Kidney tubule cell (primary cell): ENCODE measurements around the gene ID4.
"Not testable (repeated sequence)": the region's sequence is repeated elsewhere in the genome, so short reads cannot be mapped to it uniquely, and the experiment has no call there.

ENCODE experiments used
- DNase-seq: peaks from one replicate; pipeline ENCODE4 v3.0.0-alpha.2; 2018; ENCODE audit warnings: low spot score

Gene ID4

DNA sequence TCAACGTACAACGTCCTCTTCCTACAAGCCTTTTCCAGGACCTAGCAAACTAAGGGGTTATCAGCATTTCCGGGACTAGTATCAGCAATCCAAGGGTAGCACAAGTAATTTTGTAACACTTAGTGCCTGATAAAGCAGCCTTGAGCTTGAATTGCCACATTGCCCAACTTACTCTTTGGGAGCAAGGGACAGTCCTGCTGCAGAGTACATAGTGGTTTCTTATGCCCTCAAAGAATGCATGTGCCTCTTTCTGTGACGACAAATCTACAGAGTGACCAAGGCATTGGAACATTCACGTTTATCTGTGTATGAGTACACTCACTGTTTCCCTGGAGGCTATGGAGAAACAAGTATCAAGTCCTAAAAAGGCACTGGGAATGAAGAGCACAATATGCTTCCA lies 3.2 kb upstream of the ID4 start:
- DNase-seq, result no peak

DNA sequence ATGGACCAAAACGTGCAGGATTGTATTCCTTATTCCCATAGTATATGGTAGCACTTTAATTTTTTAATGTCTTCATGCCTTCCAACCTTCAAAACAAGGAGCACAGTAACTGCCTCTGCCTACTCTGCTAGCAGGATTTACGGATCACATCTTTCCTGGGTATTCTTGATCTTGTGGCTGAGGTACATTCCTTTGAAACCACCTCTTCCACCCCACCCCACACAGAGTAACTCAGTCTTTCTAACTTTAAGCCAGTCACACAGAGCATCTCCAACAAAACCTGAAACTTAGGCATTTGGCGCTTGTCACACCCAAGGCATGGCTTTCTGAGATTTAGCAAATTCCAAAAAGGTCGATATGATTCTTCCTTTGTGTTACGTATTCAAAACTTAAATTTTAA lies 2.3 kb upstream of the ID4 start:
- peak; percentile 77 for DNase-seq

DNA sequence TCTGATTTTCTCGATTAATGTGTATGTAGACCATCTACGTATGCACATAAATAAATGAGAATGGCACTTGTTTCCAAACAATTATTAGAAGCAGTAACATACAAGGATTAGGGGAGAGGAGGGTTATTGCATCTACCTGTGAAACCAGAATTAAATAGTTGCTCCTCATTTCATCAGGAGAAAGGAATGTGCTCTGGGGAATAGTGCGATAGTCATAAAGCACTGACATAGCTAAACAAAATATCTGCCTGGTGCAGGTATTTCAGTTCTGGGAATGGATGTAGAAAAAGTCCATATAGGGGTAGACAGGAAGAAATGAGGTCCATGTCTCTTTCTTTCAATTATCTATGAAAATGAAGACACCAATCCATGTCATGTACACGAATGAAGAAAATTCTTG lies 1.6 kb upstream of the ID4 start:
- peak; percentile 59 for DNase-seq

DNA sequence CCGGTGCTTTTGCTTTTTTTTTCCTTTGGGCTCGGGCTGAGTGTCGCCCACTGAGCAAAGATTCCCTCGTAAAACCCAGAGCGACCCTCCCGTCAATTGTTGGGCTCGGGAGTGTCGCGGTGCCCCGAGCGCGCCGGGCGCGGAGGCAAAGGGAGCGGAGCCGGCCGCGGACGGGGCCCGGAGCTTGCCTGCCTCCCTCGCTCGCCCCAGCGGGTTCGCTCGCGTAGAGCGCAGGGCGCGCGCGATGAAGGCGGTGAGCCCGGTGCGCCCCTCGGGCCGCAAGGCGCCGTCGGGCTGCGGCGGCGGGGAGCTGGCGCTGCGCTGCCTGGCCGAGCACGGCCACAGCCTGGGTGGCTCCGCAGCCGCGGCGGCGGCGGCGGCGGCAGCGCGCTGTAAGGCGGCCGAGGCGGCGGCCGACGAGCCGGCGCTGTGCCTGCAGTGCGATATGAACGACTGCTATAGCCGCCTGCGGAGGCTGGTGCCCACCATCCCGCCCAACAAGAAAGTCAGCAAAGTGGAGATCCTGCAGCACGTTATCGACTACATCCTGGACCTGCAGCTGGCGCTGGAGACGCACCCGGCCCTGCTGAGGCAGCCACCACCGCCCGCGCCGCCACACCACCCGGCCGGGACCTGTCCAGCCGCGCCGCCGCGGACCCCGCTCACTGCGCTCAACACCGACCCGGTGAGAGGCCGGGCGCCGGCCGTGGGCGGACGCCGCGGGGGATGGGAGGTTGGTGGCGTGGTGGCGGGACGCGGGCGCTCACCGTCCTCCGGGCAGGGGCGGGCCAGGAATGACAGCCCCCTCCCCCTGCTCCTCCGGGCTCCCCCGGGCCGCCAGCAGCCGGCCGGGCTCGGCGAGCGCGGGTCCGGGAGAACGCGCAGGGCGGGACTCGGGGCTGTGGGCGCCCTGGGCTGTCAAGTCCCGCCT lies 606 bp downstream of the ID4 start:
- DNase-seq, result peak; percentile 60

DNA sequence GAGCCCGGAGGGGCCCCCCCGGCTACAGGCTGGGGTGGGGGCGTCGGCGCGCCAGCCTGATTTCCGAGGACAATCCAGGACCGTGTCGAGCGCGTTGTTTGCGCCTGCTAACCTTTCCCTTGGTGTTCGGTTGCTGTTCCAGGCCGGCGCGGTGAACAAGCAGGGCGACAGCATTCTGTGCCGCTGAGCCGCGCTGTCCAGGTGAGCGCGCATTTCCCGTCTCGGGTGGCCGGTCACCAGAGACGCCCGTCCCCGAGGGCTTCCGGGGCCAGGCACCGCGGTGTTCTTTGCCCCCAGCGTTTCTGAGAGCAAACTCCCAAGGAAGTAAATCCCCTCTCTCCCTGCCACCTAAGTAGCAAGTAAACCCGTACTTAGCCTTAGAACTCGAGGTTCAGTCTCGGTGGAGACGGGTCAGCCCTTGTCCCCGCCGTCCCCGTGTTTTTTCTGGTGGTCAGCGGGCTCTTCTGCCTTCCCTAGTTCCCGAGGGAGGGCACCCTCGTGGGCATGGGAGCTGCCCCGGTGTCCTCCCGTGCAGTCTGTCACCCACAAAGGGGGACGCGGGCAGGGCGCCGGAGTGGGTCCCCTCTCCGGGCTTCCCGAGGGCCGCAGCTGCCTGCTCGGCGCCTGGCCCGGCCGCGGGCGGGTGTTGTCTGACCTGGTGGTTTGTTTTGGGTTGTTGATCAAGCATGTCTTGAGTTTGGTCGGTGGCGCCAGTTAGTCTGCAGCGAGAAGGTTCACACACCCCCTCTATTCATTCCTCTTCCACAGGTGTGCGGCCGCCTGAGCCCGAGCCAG lies 1.5 kb downstream of the ID4 start:
- DNase-seq, result peak; percentile 90

DNA sequence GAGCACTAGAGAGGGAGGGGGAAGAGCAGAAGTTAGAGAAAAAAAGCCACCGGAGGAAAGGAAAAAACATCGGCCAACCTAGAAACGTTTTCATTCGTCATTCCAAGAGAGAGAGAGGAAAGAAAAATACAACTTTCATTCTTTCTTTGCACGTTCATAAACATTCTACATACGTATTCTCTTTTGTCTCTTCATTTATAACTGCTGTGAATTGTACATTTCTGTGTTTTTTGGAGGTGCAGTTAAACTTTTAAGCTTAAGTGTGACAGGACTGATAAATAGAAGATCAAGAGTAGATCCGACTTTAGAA lies 2.0 kb downstream of the ID4 start:
- no peak for DNase-seq

DNA sequence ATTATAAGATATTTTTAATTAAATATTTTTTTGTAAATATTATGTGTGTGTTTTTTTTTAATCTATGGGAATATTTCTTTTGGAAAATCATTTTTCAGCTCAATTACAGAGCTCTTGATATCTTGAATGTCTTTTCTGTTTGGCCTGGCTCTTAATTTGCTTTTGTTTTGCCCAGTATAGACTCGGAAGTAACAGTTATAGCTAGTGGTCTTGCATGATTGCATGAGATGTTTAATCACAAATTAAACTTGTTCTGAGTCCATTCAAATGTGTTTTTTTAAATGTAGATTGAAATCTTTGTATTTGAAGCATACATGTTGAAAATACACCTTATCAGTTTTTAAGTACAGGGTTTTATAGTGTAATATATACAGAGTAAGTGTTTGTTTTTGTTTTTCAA lies 2.6 kb downstream of the ID4 start:
- DNase-seq, result no peak

DNA sequence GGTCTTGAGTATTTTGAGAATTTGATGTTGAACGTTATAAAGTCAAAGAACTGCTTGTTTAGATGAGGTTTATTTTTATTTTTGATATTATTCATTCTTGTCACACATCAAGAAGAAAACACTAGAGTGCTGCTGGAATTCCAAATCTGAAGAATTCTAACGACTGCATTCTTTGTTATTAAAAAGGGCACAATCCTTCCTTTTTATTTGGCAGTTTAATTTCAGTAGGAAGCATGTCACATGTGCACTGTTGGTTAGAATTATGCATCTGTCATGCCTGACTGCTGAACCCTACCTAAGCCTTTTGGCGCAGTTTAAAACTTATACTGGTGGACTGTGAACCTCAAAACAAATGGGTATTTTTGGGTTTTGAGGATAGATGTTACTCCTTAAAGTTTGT lies 4.0 kb downstream of the ID4 start:
- no peak for DNase-seq

DNA sequence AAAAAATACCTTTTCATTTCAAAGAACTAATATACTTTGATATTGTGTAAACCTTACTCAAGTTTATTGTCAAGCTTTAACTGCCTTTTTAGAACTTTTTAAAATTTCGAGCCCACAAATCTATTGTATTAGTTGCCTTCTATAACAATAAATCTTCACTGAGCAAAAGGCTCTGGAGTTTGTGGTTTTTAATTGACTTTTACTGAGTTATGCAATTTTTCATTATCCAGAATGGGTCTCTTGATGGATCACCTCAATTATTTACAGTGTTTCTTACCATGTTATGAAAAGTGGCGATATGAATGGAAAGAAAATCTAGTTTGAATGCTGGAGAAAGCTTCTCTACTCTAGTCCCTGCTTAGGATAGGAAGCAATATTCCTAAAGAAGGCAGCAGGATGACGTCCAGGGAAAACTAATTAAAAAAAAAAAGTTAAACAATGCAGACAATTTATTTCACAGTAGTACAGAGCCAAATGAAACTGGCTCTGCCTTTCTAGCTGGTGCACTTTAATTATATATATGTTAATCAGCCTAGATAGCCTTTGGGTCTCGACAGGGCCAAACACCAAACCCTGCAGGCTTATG lies 5.0 kb downstream of the ID4 start:
- no peak for DNase-seq

DNA sequence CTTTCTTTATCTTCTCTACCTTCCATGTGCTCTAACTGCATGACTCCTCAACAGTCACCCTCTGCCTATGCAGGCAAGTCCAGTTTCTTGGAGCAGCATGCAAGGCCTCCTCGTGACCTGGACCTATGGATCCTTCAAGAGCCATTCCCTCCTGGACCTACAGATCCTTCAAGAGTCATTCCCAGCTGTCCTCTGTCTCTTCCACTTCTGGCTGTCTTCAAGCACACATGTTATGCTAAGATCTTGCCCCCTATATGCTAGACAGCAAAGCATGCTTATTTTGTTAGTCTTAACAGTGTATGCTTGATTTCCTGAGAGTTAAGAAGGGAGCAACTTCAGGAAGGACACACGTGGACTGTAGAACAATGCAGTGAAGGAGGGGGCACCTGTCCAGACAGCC lies 7.5 kb downstream of the ID4 start:
- DNase-seq, result no peak

DNA sequence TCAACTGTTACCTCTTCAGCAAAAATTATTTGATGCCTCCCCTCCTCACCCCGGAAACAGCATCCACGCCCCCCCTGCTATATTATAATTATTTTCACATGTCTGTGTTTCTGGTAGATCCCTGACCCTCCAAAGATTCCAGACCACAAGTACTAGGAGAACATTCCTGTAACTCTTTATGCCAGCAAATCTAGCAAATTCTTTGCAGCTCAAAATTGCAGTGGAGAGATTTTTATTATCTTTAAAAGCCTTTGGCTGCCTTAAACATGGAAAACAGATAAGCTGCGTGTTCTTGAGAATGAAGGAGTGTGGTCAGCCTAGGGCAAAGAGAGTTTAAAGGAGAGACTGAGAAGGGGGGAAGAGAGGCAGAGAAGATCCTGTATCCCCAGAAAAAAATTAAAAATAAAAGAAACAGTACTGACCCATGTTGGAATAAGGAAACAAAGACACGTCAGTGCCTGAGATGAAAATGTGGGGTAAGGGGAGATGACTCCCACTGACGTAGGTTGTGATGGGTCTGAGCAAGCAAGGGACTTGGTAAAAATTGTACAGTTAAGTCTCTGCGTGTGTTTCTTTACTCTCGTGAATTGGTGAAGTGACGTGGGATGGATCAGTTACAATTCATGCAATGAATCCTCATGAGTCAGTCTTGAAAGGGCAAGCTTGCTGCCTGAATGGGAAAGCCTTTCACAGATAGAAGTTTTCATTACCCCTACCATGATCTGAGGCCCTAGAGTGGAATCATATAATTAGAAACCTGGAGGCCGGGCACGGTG lies 8.3 kb downstream of the ID4 start:
- DNase-seq, result no peak

DNA sequence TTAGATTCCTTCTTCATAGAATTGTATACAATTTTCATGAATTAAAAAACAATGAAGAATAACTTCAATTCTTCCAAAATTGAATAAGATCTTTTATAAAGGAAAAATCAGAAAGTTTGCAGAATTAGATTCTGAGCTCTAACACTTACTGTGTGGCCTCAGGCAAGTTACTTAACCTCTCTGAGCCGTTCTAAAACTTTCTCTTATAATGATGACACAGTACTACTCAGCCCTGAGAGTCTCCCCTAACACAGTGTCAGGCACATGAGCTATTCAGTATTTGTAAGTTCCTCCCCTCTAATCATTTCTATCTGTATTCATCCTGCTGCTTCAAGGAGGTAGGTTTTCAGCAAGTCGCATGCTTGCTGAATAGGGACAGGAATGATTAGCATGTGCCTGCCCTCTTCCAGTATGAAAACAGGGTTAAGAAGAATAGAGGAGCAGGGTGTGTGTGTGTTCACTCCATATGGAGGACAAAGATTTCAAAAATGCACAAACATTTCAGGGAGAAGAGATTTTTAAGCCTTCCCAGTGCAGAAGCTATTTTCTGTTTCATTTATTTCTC lies 11.4 kb downstream of the ID4 start:
- DNase-seq, result no peak

DNA sequence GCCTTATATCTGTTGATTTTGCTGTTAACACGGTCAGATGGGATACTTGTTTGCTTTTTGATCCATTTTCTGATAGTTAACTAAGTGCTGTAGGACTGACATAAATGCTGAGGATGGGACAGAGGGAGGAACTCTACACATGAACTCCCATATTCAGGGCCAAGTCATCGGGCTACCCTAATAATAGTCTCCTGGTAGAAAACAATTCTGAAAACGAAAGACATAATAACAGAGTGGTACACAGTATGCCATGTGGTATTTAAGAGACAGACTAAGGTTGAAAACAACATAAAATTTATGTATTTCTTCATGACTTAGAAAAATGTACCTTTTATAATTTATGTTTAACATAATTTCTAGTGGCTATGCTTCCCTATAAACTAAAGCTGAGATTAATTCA lies 12.0 kb downstream of the ID4 start:
- no peak for DNase-seq

DNA sequence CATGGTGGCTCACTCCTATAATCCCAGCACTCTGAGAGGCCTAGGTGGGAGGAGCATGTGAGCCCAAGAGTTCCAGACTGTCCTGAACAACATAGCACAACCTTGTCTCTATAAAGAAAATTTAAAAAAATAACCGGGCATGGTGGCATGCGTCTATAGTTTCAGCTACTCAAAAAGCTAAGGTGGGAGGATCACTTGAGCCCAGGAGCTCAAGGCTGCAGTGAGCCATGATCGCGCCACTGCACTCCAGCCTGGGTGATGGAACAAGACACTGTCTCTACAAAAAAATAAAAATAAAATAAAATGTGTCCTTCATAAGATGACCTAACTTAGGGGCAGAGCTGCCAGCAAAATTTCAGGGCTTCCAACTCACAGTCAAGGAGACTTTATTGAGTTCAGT lies 12.6 kb downstream of the ID4 start:
- no peak for DNase-seq

DNA sequence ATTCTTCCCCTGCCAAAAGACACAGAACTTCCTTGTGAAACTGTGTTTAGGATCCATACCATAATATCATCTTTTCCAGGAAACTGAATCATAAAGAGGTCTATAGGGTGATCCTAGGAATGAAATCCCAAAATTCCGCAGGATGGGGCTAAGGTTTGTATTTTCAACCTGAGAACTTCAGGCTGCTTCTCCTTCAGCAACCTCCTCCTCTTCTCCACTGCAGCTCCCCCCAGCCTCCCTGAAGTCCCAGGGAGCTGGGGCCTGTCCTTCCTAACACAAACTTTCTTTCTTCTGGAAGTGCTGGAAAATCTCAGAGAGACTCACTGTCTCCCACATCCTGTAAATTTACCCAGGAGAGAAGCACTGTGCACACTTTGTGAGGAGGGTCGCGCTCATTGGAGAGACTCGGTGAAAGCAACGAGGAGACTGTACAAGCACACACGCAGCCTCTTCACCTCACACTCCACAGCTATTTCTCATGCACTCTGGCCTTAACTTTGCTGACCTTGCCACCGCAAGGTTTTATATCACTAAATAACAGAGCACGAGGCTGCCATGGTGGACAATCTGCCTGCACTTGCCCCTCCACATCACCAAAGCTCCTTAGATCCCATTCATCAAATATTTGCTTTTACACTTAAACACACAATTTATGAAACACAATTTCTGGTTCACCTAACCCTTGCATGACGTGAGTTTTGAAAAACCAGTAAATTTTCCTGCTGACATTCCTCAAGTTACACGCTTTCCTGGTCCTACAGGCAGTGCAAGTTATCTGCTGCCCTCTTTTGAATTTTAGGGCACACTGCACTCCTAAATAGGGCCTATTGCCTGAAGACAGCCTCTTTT lies 14.3 kb downstream of the ID4 start:
- DNase-seq, result peak; percentile 84

DNA sequence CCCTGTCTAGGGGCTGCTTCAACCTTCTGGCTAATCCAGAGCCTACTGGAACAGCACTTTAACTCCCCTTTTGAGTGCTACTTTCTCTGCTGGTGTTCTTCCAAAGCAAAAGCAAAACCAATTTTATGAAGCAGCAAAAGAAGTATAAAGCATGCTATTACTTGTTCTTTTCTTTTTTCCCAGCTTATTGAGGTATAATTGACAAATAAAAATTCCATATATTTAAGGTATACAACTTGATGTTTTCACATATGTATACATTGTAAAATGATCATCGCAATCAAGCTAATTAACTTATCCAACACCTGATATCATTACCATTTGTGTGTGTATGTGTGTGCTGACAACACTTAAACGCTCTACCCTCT lies 14.9 kb downstream of the ID4 start:
- no peak for DNase-seq

DNA sequence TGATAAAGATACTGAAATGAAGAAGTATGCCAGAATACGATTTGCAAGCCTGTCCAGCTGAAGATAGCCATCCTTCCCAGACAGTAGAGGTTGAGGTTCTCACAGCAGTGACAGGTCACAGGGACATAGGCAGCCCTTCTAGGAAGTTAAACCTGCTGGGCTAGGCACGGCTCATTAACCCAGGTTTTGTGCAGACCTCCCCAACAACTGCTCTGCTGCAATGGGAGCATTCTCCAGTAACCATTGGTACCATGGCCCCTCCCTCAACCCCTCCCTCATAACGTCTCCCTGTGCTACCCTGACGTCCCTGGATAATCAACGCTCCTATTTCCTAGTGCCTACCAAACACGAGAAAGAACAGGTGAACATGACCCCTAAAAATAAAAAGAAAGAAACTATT lies 15.8 kb downstream of the ID4 start:
- DNase-seq, result no peak

DNA sequence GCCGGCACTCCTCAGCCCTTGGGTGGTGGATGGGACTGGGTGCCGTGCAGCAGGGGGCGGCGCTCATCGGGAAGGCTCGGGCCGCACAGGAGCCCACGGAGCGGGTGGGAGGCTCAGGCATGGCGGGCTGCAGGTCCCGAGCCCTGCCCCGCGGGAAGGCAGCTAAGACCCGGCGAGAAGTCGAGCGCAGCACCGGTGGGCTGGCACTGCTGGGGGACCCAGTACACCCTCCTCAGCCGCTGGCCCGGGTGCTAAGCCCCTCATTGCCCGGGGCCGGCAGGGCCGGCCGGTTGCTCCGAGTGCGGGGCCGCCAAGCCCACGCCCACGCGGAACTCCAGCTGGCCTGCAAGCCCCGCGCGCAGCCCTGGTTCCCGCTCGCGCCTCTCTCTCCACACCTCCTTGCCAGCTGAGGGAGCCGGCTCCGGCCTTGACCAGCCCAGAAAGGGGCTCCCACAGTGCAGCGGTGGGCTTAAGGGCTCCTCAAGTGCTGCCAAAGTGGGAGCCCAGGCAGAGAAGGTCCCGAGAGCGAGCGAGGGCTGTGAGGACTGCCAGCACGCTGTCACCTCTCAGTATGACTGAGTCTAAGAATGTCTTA lies 17.3 kb downstream of the ID4 start:
- DNase-seq, result not testable (repeated sequence)

DNA sequence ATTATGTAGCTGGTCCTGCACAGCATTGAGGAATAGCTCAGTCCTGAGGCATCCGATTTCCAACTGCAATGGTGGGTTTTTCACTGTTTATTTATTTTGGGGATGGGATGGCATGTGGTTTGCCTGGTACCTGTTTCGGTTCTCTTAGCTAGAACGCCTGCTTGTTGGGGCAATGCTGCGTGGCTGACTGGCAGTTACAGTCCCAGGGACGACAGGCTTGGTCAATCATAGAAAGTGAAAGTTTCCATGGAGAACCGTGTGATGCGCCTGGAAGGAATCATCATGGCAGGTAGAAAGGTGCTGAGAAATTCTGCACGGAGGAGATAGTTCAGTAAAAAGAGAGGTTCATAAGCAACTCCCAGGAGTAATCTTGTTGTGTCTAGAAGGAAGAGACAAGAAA lies 18.4 kb downstream of the ID4 start:
- DNase-seq, result no peak

DNA sequence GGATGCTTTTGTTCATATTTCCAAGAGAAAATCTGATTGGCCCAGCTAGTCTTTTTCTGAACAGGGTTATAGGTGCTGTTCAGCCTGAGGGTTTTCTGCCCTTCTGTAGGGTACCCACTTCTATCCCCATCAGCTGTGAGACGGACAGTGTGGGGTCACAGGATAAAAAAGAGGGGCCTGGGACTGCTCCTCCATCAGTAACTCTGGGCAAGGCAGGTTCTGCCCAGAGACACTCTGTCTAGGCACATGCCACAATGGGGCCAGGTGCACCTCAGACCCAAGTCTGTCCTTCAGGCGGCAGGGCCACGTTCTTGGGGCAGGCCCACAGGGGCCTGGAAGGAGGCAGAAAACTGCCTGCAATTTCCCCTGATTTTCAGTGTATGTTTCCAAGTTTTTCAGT lies 20.0 kb downstream of the ID4 start:
- no peak for DNase-seq

DNA sequence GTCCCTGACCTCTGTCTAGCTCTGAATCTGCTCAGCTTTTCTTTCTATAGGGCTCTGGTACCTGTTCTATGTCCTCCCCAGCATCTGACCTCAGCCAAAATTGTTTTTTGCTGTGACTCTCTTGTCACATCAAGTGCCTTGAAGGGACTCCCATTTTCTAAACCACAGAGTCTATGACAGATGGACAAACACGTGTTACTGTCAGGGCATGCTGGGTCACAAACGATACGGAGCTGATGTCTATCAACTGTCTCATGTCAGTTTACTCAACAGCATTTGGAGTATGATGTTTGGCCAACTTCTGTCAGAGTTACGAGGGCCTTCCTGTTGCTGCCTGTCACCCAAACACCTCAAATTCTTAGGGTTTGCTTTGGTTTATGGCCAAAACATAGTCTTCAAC lies 20.5 kb downstream of the ID4 start:
- no peak for DNase-seq
